Measurements from ENCODE around the gene PLEKHH1. TPM values are rescaled to one million over a fixed set of nuclear protein-coding genes. Genes with fewer than 3 reads are reported as not detected.
"Not testable (repeated sequence)": the region's sequence is repeated elsewhere in the genome, so short reads cannot be mapped to it uniquely, and the experiment has no call there.

The PLEKHH1 gene
- total RNA-seq, 1 donor from 2014 or later: 3.7 TPM

DNA sequence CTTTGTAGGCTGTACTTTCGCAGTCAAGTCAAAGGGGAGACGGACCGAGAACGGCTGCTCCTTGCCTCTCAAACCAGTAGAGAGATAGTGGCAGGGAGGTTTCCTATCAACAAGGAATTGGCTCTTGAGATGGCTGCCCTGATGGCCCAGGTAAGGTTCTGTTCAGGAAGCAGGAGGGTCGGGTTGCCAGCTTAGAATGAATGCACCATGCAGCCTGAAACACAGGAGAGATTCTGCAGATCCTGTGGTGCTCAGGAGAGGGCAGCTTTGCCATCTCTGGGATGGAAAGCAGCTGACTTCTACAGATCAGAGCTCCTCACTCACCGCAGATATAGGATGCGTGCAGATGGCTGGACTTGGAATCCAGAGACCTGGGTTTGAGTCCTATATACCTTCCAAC is 49.0 kb downstream of the PLEKHH1 start:
- intact Hi-C loops (cut with micrococcal nuclease): no loop called here
- Histone ChIP-seq H3K27me3 (ENCODE audit: low read depth) (no peaks in the 10 kb centered on the region), H3K9me3 (replicated peaks) (no peaks in the 10 kb centered on the region), H3K27ac (replicated peaks) (no peak overlapping the region), H3K4me3 (no peak overlapping the region), H3K36me3 (peaks cover 18% of the 10 kb centered on the region), H3K4me1 (no peaks in the 10 kb centered on the region)
- no peak for DNase-seq
- no peak for TF ChIP-seq CTCF (IDR thresholded peaks at IDR 0.05; ENCODE audit: borderline replicate concordance)

DNA sequence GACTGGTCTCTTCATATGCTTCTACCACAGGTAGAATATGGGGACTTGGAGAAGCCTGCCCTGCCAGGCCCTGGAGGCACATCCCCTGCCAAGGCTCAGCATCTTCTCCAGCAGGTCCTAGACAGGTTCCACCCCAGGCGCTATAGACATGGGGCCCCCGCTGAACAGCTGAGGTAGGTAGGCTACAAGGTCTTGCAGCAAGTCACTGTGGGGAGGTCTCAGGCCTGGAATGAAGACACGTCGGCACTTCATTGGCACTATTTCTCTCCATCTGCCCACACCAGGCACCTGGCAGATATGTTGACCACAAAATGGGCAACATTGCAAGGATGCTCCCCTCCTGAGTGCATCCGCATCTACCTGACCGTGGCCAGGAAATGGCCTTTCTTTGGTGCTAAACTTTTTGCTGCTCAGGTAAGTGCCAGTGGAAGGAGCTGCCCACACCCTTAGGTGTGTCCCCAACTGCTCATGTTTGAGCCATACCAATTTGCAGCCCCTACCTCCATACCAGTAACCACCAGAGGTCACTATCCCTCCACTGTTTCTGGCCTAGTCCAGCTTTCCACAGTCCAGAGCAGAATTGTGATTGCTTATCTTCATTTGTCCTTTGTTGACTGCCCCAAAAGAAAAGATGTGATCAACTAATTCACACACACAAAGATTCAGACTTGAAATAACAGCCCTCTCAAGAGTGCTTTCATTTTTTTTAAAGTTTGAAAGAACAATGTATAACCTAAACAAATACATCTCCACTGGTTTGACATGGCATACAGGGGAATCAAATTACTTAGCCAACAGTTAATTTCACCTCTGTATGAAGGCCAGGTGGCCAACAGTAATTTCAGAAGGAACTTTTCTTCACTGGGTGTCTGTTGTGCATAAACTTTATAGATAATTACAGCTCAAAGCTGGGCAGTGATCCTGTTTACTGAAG is 50.9 kb downstream of the PLEKHH1 start:
- no peak for DNase-seq
- H3K36me3 ChIP-seq: peaks cover 30% of the 10 kb centered on the region
- intact Hi-C loops (cut with micrococcal nuclease): no loop called here

DNA sequence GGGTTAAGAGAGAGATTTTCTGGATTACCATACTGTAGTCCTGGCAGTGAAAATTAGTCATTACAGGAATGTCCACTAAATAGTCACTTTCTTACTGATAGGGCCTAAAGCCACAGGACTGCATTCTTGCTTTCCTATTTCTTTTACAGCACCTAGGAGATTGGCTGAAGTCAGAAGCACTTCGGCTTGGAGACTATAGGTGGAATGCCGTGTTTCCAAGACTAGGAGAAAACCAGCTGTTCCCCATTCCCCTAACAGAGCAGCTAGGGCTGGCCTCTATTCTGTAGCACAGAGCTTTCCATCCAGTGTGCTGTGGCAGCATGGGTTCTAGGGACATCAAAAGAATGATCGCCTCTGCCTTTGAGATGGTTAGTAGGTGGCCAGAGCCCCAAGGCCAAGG is 51.9 kb downstream of the PLEKHH1 start:
- peaks cover 36% of the 10 kb centered on the region for H3K36me3 ChIP-seq
- no peak overlapping the region for H3K4me3 ChIP-seq
- intact Hi-C loops (cut with micrococcal nuclease): no loop called here
- no peak overlapping the region for H3K27ac ChIP-seq (replicated peaks)
- H3K9me3 ChIP-seq (replicated peaks): no peaks in the 10 kb centered on the region
- H3K27me3 ChIP-seq (ENCODE audit: low read depth): no peaks in the 10 kb centered on the region
- TF ChIP-seq CTCF (IDR thresholded peaks at IDR 0.05; ENCODE audit: borderline replicate concordance): no peak
- no peaks in the 10 kb centered on the region for H3K4me1 ChIP-seq
- DNase-seq: no peak

More for the DNA sequence above, 50.9 kb downstream of the PLEKHH1 start:
- no peaks in the 10 kb centered on the region for H3K9me3 ChIP-seq (replicated peaks)
- no peak overlapping the region for H3K4me3 ChIP-seq
- H3K27me3 ChIP-seq (ENCODE audit: low read depth): no peaks in the 10 kb centered on the region
- no peaks in the 10 kb centered on the region for H3K4me1 ChIP-seq
- H3K27ac ChIP-seq (replicated peaks): no peak overlapping the region
- peak; percentile 75 for TF ChIP-seq CTCF (IDR thresholded peaks at IDR 0.05; ENCODE audit: borderline replicate concordance)

GRCh38 chr14:67586369-67586768 is 53.3 kb downstream of the PLEKHH1 start:
- Histone ChIP-seq H3K9me3 (replicated peaks) (no peaks in the 10 kb centered on the region), H3K27me3 (ENCODE audit: low read depth) (no peaks in the 10 kb centered on the region), H3K27ac (replicated peaks) (no peak overlapping the region), H3K4me1 (no peaks in the 10 kb centered on the region), H3K4me3 (no peak overlapping the region), H3K36me3 (peaks cover 42% of the 10 kb centered on the region)
- no peak for DNase-seq
- intact Hi-C loops (cut with micrococcal nuclease): no loop called here
- TF ChIP-seq CTCF (IDR thresholded peaks at IDR 0.05; ENCODE audit: borderline replicate concordance): no peak

DNA sequence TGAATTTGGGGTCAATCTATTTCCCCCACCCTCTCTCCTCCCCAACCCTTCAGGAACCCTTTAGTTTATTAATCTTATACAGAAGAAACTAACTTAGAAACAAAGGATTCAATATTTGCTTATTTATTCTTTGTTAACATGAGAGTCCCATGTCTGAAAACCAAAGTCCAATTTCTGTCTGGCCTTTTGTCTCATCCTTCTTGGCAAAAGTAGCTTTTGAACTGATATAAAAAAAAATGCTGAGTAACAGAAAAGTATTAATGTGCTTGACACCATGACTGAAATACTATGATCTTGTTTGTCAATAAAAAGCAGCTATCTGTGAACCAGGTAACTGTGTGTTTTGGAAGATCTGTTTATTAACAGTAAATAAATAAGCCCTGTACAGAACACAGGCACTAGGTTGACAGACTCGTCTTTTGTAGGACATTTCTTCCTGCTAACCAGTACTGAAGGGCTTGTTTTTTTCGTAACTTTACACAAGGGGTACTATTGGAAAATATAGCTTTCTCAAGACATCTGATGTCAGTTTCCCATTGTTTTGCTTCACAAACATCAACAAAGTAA is 56.2 kb downstream of the PLEKHH1 start:
- intact Hi-C loops (cut with micrococcal nuclease): no loop called here
- no peaks in the 10 kb centered on the region for H3K27me3 ChIP-seq (ENCODE audit: low read depth)
- H3K27ac ChIP-seq (replicated peaks): no peak overlapping the region
- DNase-seq: no peak
- TF ChIP-seq CTCF (IDR thresholded peaks at IDR 0.05; ENCODE audit: borderline replicate concordance): no peak
- H3K9me3 ChIP-seq (replicated peaks): no peaks in the 10 kb centered on the region
- peaks cover 69% of the 10 kb centered on the region for H3K36me3 ChIP-seq
- H3K4me1 ChIP-seq: no peaks in the 10 kb centered on the region
- no peak overlapping the region for H3K4me3 ChIP-seq

- DNase-seq; H3K27me3 ChIP-seq (ENCODE audit: low read depth); H3K4me1 ChIP-seq; H3K27ac ChIP-seq (replicated peaks); H3K4me3 ChIP-seq; H3K9me3 ChIP-seq (replicated peaks); intact Hi-C loops (cut with micrococcal nuclease): not testable (repeated sequence)
- peaks cover 61% of the 10 kb centered on the region for H3K36me3 ChIP-seq
Measured at GRCh38 chr14:67593650-67594049, 60.6 kb downstream of the PLEKHH1 start.

Measured in left ventricle myocardium inferior (tissue), 1 donor.